Fibroblast of pulmonary artery (primary cell): ENCODE results near the gene KIAA2012.

Source experiments
- DNase-seq: peaks from one replicate; pipeline ENCODE4 v3.0.0-alpha.2; 2010; ENCODE audit warnings: low read depth
- H3K4me3 ChIP-seq: replicated peaks from 2 replicates; pipeline ENCODE4 v1.5.1; 2011; ENCODE audit warnings: low read depth, mild to moderate bottlenecking, control low read depth, low read length, moderate library complexity
- CTCF ChIP-seq: IDR thresholded peaks from 2 replicates; pipeline ENCODE4 v1.5.1; 2011; ENCODE audit warnings: mild to moderate bottlenecking, control low read depth, low read length, inconsistent platforms; ENCODE audit errors: missing control alignments

The KIAA2012 gene

GRCh38 chr2:202044777-202045176, 28.3 kb upstream of the KIAA2012 start:
- no peak for DNase-seq
- TF ChIP-seq CTCF = no peak
- H3K4me3 ChIP-seq = no peak overlapping the region

GRCh38 chr2:202046572-202046971, 26.5 kb upstream of the KIAA2012 start:
- no peak overlapping the region for H3K4me3 ChIP-seq
- DNase-seq = no peak
- no peak for TF ChIP-seq CTCF

- H3K4me3 ChIP-seq = no peak overlapping the region
- no peak for DNase-seq
- TF ChIP-seq CTCF = no peak
Measured at GRCh38 chr2:202049092-202049728, 23.8 kb upstream of the KIAA2012 start.

- no peak overlapping the region for H3K4me3 ChIP-seq
- no peak for TF ChIP-seq CTCF
- DNase-seq = no peak
Measured at GRCh38 chr2:202049840-202050239, 23.2 kb upstream of the KIAA2012 start.

- H3K4me3 ChIP-seq = no peak overlapping the region
- no peak for TF ChIP-seq CTCF
- no peak for DNase-seq
Measured at GRCh38 chr2:202050652-202051051, 22.4 kb upstream of the KIAA2012 start.

- no peak overlapping the region for H3K4me3 ChIP-seq
- DNase-seq = peak; percentile 11
Measured at GRCh38 chr2:202051499-202052161, 21.4 kb upstream of the KIAA2012 start.

More at GRCh38 chr2:202051499-202052161, 21.4 kb upstream of the KIAA2012 start:
- TF ChIP-seq CTCF = no peak
